B cell (primary cell): ENCODE data around the gene CELF4. TPM values are rescaled to one million over a fixed set of nuclear protein-coding genes. Genes with fewer than 3 reads are reported as not detected.

Source experiments
- ATAC-seq: fragments of 200-7000 bp; cut with Tn5 transposase; one replicate; pipeline ENCODE4 v1.10.0; 2021; ENCODE audit warnings: low read depth, mild to moderate bottlenecking, moderate number of reproducible peaks, moderate library complexity
- CTCF ChIA-PET: fragments of 350-600 bp; sonication (Branson Sonifier 250); formaldehyde crosslinking; loops from one replicate; lab custom pipeline; 2021; ENCODE audit warnings: antibody characterized with exemption, inconsistent platforms; lab: Charles Lee
- POLR2A ChIA-PET: fragments of 350-600 bp; sonication (Branson Sonifier 250); formaldehyde crosslinking; loops from one replicate; lab custom pipeline; 2021; ENCODE audit warnings: antibody characterized with exemption; lab: Charles Lee
- DNase-seq: peaks from one replicate; pipeline ENCODE4 v3.0.0; 2013
- H2AFZ ChIP-seq: 2 replicates; pipeline ENCODE4 v1.6.1; 2012; ENCODE audit warnings: mild to moderate bottlenecking, low read depth, low read length; ENCODE audit not compliant: insufficient read depth, poor library complexity, severe bottlenecking
- H3K27ac ChIP-seq, 2 donors: 1 replicate in 1 of 2; 2 replicates in 1 of 2; pipeline ENCODE4 v1.5.1; 2012 to 2013; ENCODE audit warnings: low read length in 2 of 2, mild to moderate bottlenecking in 2 of 2, moderate library complexity in 1 of 2
- H3K27me3 ChIP-seq, 4 experiments: fragments of 200-600 bp in 1 of 4; sonication (generic) in 1 of 4; replicated peaks in 1 of 4; 1 replicate in 2 of 4; 2 replicates in 2 of 4; pipeline versions ENCODE4 v1.6.1 to v1.7.0; 2013 to 2016; ENCODE audit warnings: low read length in 3 of 4, mild to moderate bottlenecking in 2 of 4, mixed read lengths in 1 of 4, moderate library complexity in 1 of 4; ENCODE audit not compliant: insufficient read depth in 4 of 4, control insufficient read depth in 3 of 4; ENCODE audit errors: control extremely low read depth in 1 of 4
- H3K36me3 ChIP-seq, 2 experiments: replicated peaks in 1 of 2; 1 replicate in 1 of 2; 2 replicates in 1 of 2; pipeline versions ENCODE4 v1.6.1 to v1.7.1; 2013; ENCODE audit warnings: low read length in 1 of 2; ENCODE audit not compliant: insufficient read depth in 2 of 2, control insufficient read depth in 1 of 2; ENCODE audit errors: control extremely low read depth in 1 of 2, extremely low read depth in 1 of 2
- H3K4me1 ChIP-seq, 2 donors: fragments of 200-600 bp in 1 of 2; sonication (generic) in 1 of 2; 1 replicate in 1 of 2; 2 replicates in 1 of 2; pipeline versions ENCODE4 v1.5.1 to v1.6.1; 2013 to 2017; ENCODE audit warnings: low read length in 2 of 2; ENCODE audit not compliant: control insufficient read depth in 2 of 2, insufficient read depth in 2 of 2
- H3K4me2 ChIP-seq: replicated peaks from 2 replicates; pipeline ENCODE3; 2012; ENCODE audit warnings: mild to moderate bottlenecking, low read depth, low read length; ENCODE audit not compliant: poor library complexity, severe bottlenecking
- H3K4me3 ChIP-seq, 5 experiments: fragments of 200-600 bp in 1 of 5; sonication (generic) in 1 of 5; 1 replicate in 3 of 5; 2 replicates in 2 of 5; pipeline versions ENCODE4 v1.5.1 to v1.7.0; 2011 to 2016; ENCODE audit warnings: low read length in 4 of 5, mild to moderate bottlenecking in 4 of 5, low read depth in 2 of 5, control low read depth in 1 of 5, moderate library complexity in 1 of 5; ENCODE audit not compliant: insufficient read depth in 1 of 5; ENCODE audit errors: control extremely low read depth in 1 of 5, extremely low read depth in 1 of 5
- H3K79me2 ChIP-seq: fragments of 200-600 bp; sonication (generic); one replicate; pipeline ENCODE4 v1.6.0; 2016; ENCODE audit warnings: low read length; ENCODE audit not compliant: control insufficient read depth, insufficient read depth
- H3K9ac ChIP-seq: fragments of 200-600 bp; sonication (generic); 2 replicates; pipeline ENCODE4 v1.6.1; 2017; ENCODE audit warnings: mild to moderate bottlenecking, low read length, moderate library complexity
- H3K9me3 ChIP-seq, 3 donors: one replicate each; pipeline versions ENCODE4 v1.6.1 to v1.7.1; 2013; ENCODE audit warnings: low read length in 2 of 3; ENCODE audit not compliant: control insufficient read depth in 2 of 3, insufficient read depth in 1 of 3; ENCODE audit errors: control extremely low read depth in 1 of 3
- H4K20me1 ChIP-seq: 2 replicates; pipeline ENCODE4 v1.6.0; 2012; ENCODE audit warnings: mild to moderate bottlenecking, low read length; ENCODE audit not compliant: insufficient read depth, control insufficient read depth, poor library complexity, severe bottlenecking
- H3K27ac Mint-ChIP-seq: one replicate; pipeline ENCODE4 v1.8.0; 2021; ENCODE audit warnings: mixed read lengths
- H3K27me3 Mint-ChIP-seq: one replicate; pipeline ENCODE4 v1.8.0; 2021; ENCODE audit warnings: mixed read lengths
- H3K4me1 Mint-ChIP-seq: one replicate; pipeline ENCODE4 v1.8.0; 2021; ENCODE audit warnings: mixed read lengths
- H3K4me3 Mint-ChIP-seq: one replicate; pipeline ENCODE4 v1.8.0; 2021; ENCODE audit warnings: mixed read lengths
- H3K9me3 Mint-ChIP-seq: one replicate; pipeline ENCODE4 v1.8.0; 2022; ENCODE audit warnings: mixed read lengths; ENCODE audit not compliant: insufficient read depth
- EZH2 ChIP-seq: IDR thresholded peaks from 2 replicates; pipeline ENCODE4 v1.6.1; 2012; ENCODE audit warnings: borderline replicate concordance, low read depth, mild to moderate bottlenecking, moderate library complexity, low read length; ENCODE audit not compliant: insufficient read depth, poor library complexity, severe bottlenecking
- WGBS: methylation state at CpG from one replicate; pipeline ENCODE4 v1.1.5; 2013; ENCODE audit warnings: missing lambda C conversion rate; ENCODE audit not compliant: insufficient coverage; 5-methylcytosine and 5-hydroxymethylcytosine counted together
- intact Hi-C: fragments of 100-400 bp; cut with micrococcal nuclease; formaldehyde crosslinking; loops from one replicate; pipeline ENCODE4 v1.10.0; 2022
- polyA plus RNA-seq: library from polyadenylated mRNA; depleted of rRNA; stranded (reverse); fragments of >200 nt; gene quantifications from 2 replicates; pipeline ENCODE4 v1.2.3, GENCODE V29; 2012
- total RNA-seq, 2 donors: library from RNA; stranded (reverse); fragments of 120-200 nt in 1 of 2; gene quantifications; 1 replicate in 1 of 2; 2 replicates in 1 of 2; pipeline versions ENCODE4 v1.2.3 to v1.2.4, GENCODE V29; 2013 to 2022
- TF ChIP-seq, protein P1 (sequence below): fragments of 200-600 bp; IDR thresholded peaks from one replicate; pipeline ENCODE4 v1.8.0; 2022; ENCODE audit warnings: antibody characterized with exemption, mild to moderate bottlenecking

The CELF4 gene
- total and polyA plus RNA-seq, 2 donors (not counting 1 experiment from before 2014, with no cell fraction given) = not detected

DNA sequence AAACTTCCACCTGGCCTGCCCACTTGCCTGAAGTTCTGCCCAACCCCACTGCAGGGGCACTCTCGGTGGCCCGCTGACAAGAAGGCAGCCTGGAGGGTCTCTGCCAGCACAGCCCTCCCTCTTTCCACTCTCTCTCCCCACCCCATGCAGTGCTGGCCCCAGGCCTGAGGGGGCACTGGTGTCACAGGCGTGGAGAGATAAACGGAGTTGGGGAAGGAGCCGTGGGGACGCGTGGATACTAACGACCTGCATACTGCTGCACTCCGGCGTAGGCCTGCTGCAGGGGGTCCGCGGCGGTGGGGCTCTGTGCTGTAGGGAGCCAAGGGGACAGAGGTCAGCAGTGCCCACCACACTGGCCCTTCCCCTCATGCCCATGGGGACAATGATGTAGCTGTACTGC is 299.3 kb downstream of the CELF4 start:
- CTCF ChIA-PET = no interaction called here
- H3K27me3 ChIP-seq = no peaks in the 10 kb centered on the region
- no peak for DNase-seq
- no peak for TF ChIP-seq EZH2
- TF ChIP-seq, protein P1, sequence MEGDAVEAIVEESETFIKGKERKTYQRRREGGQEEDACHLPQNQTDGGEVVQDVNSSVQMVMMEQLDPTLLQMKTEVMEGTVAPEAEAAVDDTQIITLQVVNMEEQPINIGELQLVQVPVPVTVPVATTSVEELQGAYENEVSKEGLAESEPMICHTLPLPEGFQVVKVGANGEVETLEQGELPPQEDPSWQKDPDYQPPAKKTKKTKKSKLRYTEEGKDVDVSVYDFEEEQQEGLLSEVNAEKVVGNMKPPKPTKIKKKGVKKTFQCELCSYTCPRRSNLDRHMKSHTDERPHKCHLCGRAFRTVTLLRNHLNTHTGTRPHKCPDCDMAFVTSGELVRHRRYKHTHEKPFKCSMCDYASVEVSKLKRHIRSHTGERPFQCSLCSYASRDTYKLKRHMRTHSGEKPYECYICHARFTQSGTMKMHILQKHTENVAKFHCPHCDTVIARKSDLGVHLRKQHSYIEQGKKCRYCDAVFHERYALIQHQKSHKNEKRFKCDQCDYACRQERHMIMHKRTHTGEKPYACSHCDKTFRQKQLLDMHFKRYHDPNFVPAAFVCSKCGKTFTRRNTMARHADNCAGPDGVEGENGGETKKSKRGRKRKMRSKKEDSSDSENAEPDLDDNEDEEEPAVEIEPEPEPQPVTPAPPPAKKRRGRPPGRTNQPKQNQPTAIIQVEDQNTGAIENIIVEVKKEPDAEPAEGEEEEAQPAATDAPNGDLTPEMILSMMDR = no peak
- POLR2A ChIA-PET = no interaction called here
- H4K20me1 ChIP-seq = no peaks in the 10 kb centered on the region
- Mint-ChIP-seq H3K27me3 (peaks cover 16% of the 10 kb centered on the region), H3K4me1 (no peaks in the 10 kb centered on the region), H3K27ac (no peak overlapping the region), H3K4me3 (no peak overlapping the region), H3K9me3 (peaks cover 3% of the 10 kb centered on the region)
- H3K79me2 ChIP-seq = no peaks in the 10 kb centered on the region
- H3K4me3 ChIP-seq = no peak overlapping the region
- ATAC-seq = no peak
- no peak overlapping the region for H3K27ac ChIP-seq
- no peaks in the 10 kb centered on the region for H3K36me3 ChIP-seq
- H3K4me1 ChIP-seq = no peaks in the 10 kb centered on the region
- 39% methylated on average over 11 of the region's 13 CpGs for WGBS
- no peak overlapping the region for H3K4me2 ChIP-seq
- H2AFZ ChIP-seq = no peak overlapping the region
- intact Hi-C loops = no loop called here
- H3K9me3 ChIP-seq = peaks cover 0 to 15% (median 0%) of the 10 kb centered on the region in 3 donors
- H3K9ac ChIP-seq = no peak overlapping the region

DNA sequence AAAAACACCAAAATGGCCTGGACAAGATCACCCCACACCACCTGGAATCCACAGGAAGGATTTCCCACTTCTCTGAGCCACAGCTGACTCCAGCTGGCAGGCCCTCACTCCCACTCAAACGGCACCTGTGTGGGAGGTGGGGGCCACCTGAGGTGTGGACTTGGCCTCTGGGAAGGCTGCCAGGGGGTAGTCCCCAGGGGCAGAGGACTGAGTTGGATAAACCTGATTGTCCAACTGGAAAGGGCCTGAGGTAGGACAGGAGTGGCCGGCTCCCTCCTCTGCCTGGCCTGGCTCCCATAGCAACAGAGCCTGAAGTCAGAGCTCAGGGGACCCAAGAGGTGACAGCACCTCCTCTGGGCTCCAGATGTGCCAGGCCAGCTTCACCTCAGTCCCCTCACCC is 300.2 kb downstream of the CELF4 start:
- POLR2A ChIA-PET = no interaction called here
- no peak overlapping the region for H3K4me2 ChIP-seq
- intact Hi-C loops = no loop called here
- H4K20me1 ChIP-seq = no peaks in the 10 kb centered on the region
- no peak for ATAC-seq
- no peak for DNase-seq
- no peak overlapping the region for H3K27ac Mint-ChIP-seq
- H3K9me3 ChIP-seq = peaks cover 0 to 9% (median 0%) of the 10 kb centered on the region in 3 donors
- 100% methylated on average over 1 of the region's 2 CpGs for WGBS
- H3K9me3 Mint-ChIP-seq = peaks cover 3% of the 10 kb centered on the region
- H3K27me3 Mint-ChIP-seq = peaks cover 16% of the 10 kb centered on the region
- CTCF ChIA-PET = no interaction called here
- no peaks in the 10 kb centered on the region for H3K4me1 ChIP-seq
- no peak overlapping the region for H3K4me3 ChIP-seq
- no peak overlapping the region for H3K9ac ChIP-seq
- H3K27me3 ChIP-seq = no peaks in the 10 kb centered on the region
- TF ChIP-seq EZH2 = no peak
- no peaks in the 10 kb centered on the region for H3K36me3 ChIP-seq
- no peaks in the 10 kb centered on the region for H3K79me2 ChIP-seq
- no peak overlapping the region for H2AFZ ChIP-seq
- no peaks in the 10 kb centered on the region for H3K4me1 Mint-ChIP-seq
- no peak overlapping the region for H3K27ac ChIP-seq
- no peak overlapping the region for H3K4me3 Mint-ChIP-seq
